Astrocyte of the hippocampus (primary cell): ENCODE data around the gene KIF5A.
A peak's percentile ranks its signal among the peaks of the same experiment; 100 is the strongest.

ENCODE experiments used
- DNase-seq: peaks from one replicate; pipeline ENCODE4 v3.0.0; 2011; ENCODE audit warnings: low read depth, low spot score

The KIF5A gene

GRCh38 chr12:57632073-57632957, 82.5 kb downstream of the KIF5A start:
- peak; percentile 51 for DNase-seq

- DNase-seq, result peak; percentile 87
These were observed 83.4 kb downstream of the KIF5A start, which contains the start of gene B4GALNT1 for GRCh38 chr12:57632958-57633840. B4GALNT1 (minus strand) TSS chr12:57633201; CDS start chr12:57632132, 1,069 bp downstream.
